NB4 (cell line): ENCODE measurements around the gene TCERG1L.

Experiments
- CTCF ChIP-seq: IDR thresholded peaks from one replicate; pipeline ENCODE4 v1.5.1; 2012; ENCODE audit warnings: low read depth, low read length
- MAX ChIP-seq: IDR thresholded peaks from 2 replicates; pipeline ENCODE4 v1.6.1; 2011; ENCODE audit warnings: low read depth, low read length
- MYC ChIP-seq: IDR thresholded peaks from 2 replicates; pipeline ENCODE4 v1.6.1; 2011; ENCODE audit warnings: low read depth, low read length
- POLR2A ChIP-seq: IDR thresholded peaks from 2 replicates; pipeline ENCODE4 v1.6.1; 2011; ENCODE audit warnings: mild to moderate bottlenecking; ENCODE audit not compliant: insufficient read length; ENCODE audit errors: extremely low read depth

GRCh38 chr10:131280101-131280500 is 31.4 kb downstream of the TCERG1L start:
- TF ChIP-seq CTCF (no peak), POLR2A (no peak), MAX (no peak), MYC (no peak)
